Measurements from ENCODE around the gene RHOG. TPM values are rescaled to one million over a fixed set of nuclear protein-coding genes. Genes with fewer than 3 reads are reported as not detected.
"Not testable (repeated sequence)": the region's sequence is repeated elsewhere in the genome, so short reads cannot be mapped to it uniquely, and the experiment has no call there.

Gene RHOG
- total and polyA plus RNA-seq, 11 donors: 17.9 to 69.1 (median 30.1) TPM

DNA sequence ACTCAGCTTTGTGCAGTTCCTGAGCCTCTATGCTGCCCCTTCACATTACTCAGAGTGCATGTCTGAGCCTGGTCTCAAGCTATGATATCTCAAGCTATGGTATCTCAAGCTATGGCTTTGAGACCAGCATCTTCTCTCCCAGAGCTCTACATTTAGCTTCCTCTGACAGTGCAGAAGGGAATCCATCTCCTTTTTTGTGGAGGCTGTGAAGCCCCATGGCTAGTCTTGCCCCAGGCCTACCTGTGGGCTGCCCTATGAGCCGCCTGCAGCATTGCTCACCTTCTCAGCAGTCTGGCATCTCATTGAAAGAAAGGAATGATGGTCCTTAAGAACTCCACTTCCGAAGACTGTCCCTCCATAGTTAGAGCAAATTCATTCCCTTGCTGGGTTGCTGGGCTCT lies 19.8 kb downstream of the RHOG start:
- H3K4me1 ChIP-seq: peaks cover 0 to 18% (median 5%) of the 10 kb centered on the region in 12 donors
- H3K27ac ChIP-seq: no peak overlapping the region
- H3K4me3 ChIP-seq: no peak overlapping the region
- 98 to 100% (median 99%) methylated on average over 2 of the region's 2 CpGs for WGBS, 4 donors
- ATAC-seq (no peak), DNase-seq (peak in 1 of 5 donors; percentile 0)
- intact Hi-C loops (cut with DNase I): no loop called here
- H3K36me3 ChIP-seq: peaks cover 0 to 15% (median 4%) of the 10 kb centered on the region in 9 donors
- H3K9me3 ChIP-seq: no peaks in the 10 kb centered on the region
- TF ChIP-seq CTCF (IDR thresholded peaks at IDR 0.05): no peak
- TF ChIP-seq POLR2A (IDR thresholded peaks at IDR 0.05): no peak
- H3K27me3 ChIP-seq: no peaks in the 10 kb centered on the region

GRCh38 chr11:3817181-3817800 lies 23.5 kb downstream of the RHOG start:
- H3K27me3 ChIP-seq: no peaks in the 10 kb centered on the region
- DNase-seq: peak in 2 of 5 donors; percentile 24
- ATAC-seq: no peak
- no peak overlapping the region for H3K4me3 ChIP-seq
- intact Hi-C loops (cut with DNase I): no loop called here
- peaks cover 0 to 21% (median 2%) of the 10 kb centered on the region in 12 donors for H3K4me1 ChIP-seq
- H3K36me3 ChIP-seq: peaks cover 0 to 5% (median 0%) of the 10 kb centered on the region in 9 donors
- no peaks in the 10 kb centered on the region for H3K9me3 ChIP-seq
- 85 to 90% (median 86%) methylated on average over 10 of the region's 10 CpGs for WGBS, 4 donors
- TF ChIP-seq POLR2A (IDR thresholded peaks at IDR 0.05) (no peak), CTCF (IDR thresholded peaks at IDR 0.05) (no peak)
- H3K27ac ChIP-seq: no peak overlapping the region

GRCh38 chr11:3816673-3817072 lies 24.1 kb downstream of the RHOG start:
- no peak for ATAC-seq
- Histone ChIP-seq H3K4me1 (peaks cover 0 to 21% (median 2%) of the 10 kb centered on the region in 12 donors), H3K27ac (peak overlapping the region in 5 of 12 donors; percentile 47 to 82 (median 71)), H3K4me3 (no peak overlapping the region), H3K9me3 (no peaks in the 10 kb centered on the region), H3K27me3 (no peaks in the 10 kb centered on the region), H3K36me3 (peaks cover 0 to 5% (median 0%) of the 10 kb centered on the region in 9 donors)
- WGBS, 4 donors: 91 to 96% (median 94%) methylated on average over 2 of the region's 2 CpGs; no CpG with 5 or more reads in 1 of the 4 donors
- peak in 1 of 5 donors; percentile 8 for DNase-seq
- intact Hi-C loops (cut with DNase I): no loop called here
- TF ChIP-seq POLR2A (IDR thresholded peaks at IDR 0.05) (no peak), CTCF (IDR thresholded peaks at IDR 0.05) (no peak)

- Histone ChIP-seq H3K9me3 (no peaks in the 10 kb centered on the region), H3K27ac (peak overlapping the region in 7 of 12 donors; percentile 13 to 82 (median 71)), H3K36me3 (peaks cover 0 to 2% (median 0%) of the 10 kb centered on the region in 9 donors), H3K4me3 (no peak overlapping the region), H3K4me1 (peaks cover 0 to 27% (median 4%) of the 10 kb centered on the region in 12 donors), H3K27me3 (no peaks in the 10 kb centered on the region)
- intact Hi-C loops (cut with DNase I): no loop called here
- DNase-seq: peak in 2 of 5 donors; percentile 48 to 49
- 60 to 83% (median 65%) methylated on average over 1 to 4 of the region's 4 CpGs for WGBS, 4 donors
- ATAC-seq: peak; percentile 66 to 76 (median 72)
- TF ChIP-seq CTCF (IDR thresholded peaks at IDR 0.05) (no peak), POLR2A (IDR thresholded peaks at IDR 0.05) (no peak)
Observed at GRCh38 chr11:3815845-3816244, 24.9 kb downstream of the RHOG start.

DNA sequence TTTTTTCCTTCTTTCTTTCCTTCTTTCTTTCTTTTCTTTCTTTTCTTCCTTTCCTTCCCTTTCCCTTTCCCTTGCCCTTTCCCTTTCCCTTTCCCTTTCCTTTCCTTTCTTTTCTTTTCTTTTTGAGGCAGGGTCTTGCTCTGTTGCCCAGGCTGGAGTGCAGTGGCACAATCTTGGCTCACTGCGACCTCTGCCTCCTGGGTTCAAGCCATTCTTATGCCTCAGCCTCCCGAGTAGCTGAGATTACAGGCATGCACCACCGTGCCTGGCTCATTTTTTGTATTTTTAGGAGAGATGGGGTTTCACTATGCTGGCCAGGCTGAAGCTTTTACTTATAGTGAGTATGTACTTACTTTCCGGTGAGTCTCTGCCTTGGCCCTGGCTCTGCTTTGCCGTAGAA lies 25.9 kb downstream of the RHOG start:
- intact Hi-C loops (cut with DNase I); ATAC-seq; H3K9me3 ChIP-seq; H3K27me3 ChIP-seq; H3K36me3 ChIP-seq; H3K4me3 ChIP-seq: not testable (repeated sequence)
- peak overlapping the region in 4 of 12 donors; percentile 66 to 82 (median 72) for H3K27ac ChIP-seq
- peak in 1 of 5 donors; percentile 0 for DNase-seq
- WGBS, 4 donors: 94 to 99% (median 96%) methylated on average over 5 of the region's 5 CpGs
- H3K4me1 ChIP-seq: peaks cover 0 to 37% (median 10%) of the 10 kb centered on the region in 12 donors

Measured in heart left ventricle (tissue), 16 donors.